H1 (cell line): ENCODE data around the gene HES7. TPM values are rescaled to one million over a fixed set of nuclear protein-coding genes. Genes with fewer than 3 reads are reported as not detected.

Experiments
- CHD2 ChIP-seq: IDR thresholded peaks from 2 replicates; pipeline ENCODE4 v1.6.1; 2012; ENCODE audit warnings: low read length, improper control_type of control experiment
- EZH2 ChIP-seq: fragments of 200-600 bp; sonication (generic); IDR thresholded peaks from 2 replicates; pipeline ENCODE4 v1.7.1; 2012; ENCODE audit warnings: low read depth, mild to moderate bottlenecking, moderate library complexity, low read length, inconsistent platforms; ENCODE audit not compliant: severe bottlenecking
- MAFK ChIP-seq: IDR thresholded peaks from 2 replicates; pipeline ENCODE4 v1.6.1; 2012; ENCODE audit warnings: low read depth, mild to moderate bottlenecking, improper control_type of control experiment, low read length
- SIN3A ChIP-seq, 2 experiments: IDR thresholded peaks in 1 of 2; conservative IDR thresholded peaks in 1 of 2; 2 replicates each; pipeline ENCODE4 v1.6.1; 2011 to 2012; ENCODE audit warnings: low read length in 2 of 2, improper control_type of control experiment in 1 of 2, low read depth in 1 of 2, mild to moderate bottlenecking in 1 of 2
- SP2 ChIP-seq: IDR thresholded peaks from 2 replicates; pipeline ENCODE4 v1.6.1; 2012; ENCODE audit warnings: mild to moderate bottlenecking, low read length, inconsistent platforms
- TEAD4 ChIP-seq: IDR thresholded peaks from 2 replicates; pipeline ENCODE4 v1.6.1; 2012; ENCODE audit warnings: low read depth, low read length, inconsistent platforms, mixed read lengths
- polyA plus RNA-seq, 7 experiments: library from polyadenylated mRNA; depleted of rRNA in 3 of 7; stranded (reverse) in 5 of 7; unstranded in 2 of 7; fragments of >200 nt in 5 of 7; fragments of 200-250 nt in 2 of 7; gene quantifications; 1 replicate in 5 of 7; 2 replicates in 1 of 7; 4 replicates in 1 of 7; pipeline versions ENCODE4 v1.2.1 to v1.2.3, GENCODE V29; 2011 to 2013; ENCODE audit warnings: missing spikeins in 2 of 7, mixed read lengths in 2 of 7
- total RNA-seq: library from RNA; stranded (reverse); fragmentation: NEBNext Ultra II Directional; extraction: Animal tissue kit (Norgen Biotek cat#: 25700); gene quantifications from 2 replicates; pipeline ENCODE4 v1.2.1, GENCODE V29; 2021
- TF ChIP-seq, protein P1 (sequence below): IDR thresholded peaks from 2 replicates; pipeline ENCODE4 v1.6.1; 2011; ENCODE audit warnings: low read depth, mild to moderate bottlenecking, low read length; ENCODE audit not compliant: insufficient read depth
- TF ChIP-seq, protein P2 (sequence below): IDR thresholded peaks from 2 replicates; pipeline ENCODE4 v1.6.1; 2012; ENCODE audit warnings: low read length, inconsistent platforms

The HES7 gene
- total and polyA plus RNA-seq, 2 of the 8 experiments (the other 6 are each of a cell fraction or from before 2014, with no cell fraction given): 0.20 to 0.32 TPM

DNA sequence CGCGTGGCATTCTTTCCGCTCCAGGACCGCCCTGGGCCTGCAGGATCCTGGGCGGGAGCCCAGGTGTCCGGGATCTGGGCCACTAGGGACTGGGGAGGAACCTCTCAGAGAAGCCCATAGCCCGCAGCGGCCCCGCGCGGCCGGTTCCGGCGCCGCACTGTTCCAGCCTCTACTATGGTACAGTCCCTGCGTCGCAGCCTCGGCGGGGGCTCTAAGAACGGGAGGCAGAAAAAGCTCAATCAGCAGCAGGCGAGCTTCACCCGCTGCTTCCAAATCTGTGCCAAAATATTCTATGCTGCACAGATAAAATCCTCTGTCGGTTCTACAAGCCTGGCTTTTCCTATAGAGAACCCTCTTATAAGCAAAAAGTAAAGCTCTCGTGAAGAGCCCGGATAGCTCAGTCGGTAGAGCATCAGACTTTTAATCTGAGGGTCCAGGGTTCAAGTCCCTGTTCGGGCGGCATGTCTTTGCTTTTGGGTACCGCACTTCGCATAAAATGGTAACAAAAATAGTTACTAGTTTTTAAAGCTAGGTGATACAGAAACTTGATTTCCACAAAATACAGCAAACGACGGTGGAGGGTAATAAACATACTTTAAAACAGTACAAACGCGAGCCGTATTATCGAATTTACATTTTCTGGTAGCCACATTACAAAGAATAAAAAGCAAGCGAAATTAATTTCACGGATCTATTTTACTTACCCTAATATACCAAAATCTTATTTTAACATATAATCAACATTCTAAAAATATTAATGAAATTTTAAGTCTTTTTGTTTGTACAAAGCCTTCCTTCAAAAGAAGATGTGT is 4.9 kb downstream of the HES7 start (continued):
- TF ChIP-seq EZH2 (no peak), SIN3A (conservative IDR thresholded peaks at IDR 0.05 in 1 of 2, IDR thresholded peaks at IDR 0.05 in 1 of 2; ENCODE audit: low read depth in 1 of 2, low read length in 2 of 2) (peak in 1 of 2 experiments; percentile 48; a peak in 1 of 4 replicates), CHD2 (no peak), TEAD4 (peak; percentile 44; the same call in 1 of the 2 replicates), SP2 (no peak), MAFK (peak; percentile 83; the same call in 1 of the 2 replicates)
- TF ChIP-seq, protein P1, sequence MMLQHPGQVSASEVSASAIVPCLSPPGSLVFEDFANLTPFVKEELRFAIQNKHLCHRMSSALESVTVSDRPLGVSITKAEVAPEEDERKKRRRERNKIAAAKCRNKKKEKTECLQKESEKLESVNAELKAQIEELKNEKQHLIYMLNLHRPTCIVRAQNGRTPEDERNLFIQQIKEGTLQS: no peak
- TF ChIP-seq, protein P2, sequence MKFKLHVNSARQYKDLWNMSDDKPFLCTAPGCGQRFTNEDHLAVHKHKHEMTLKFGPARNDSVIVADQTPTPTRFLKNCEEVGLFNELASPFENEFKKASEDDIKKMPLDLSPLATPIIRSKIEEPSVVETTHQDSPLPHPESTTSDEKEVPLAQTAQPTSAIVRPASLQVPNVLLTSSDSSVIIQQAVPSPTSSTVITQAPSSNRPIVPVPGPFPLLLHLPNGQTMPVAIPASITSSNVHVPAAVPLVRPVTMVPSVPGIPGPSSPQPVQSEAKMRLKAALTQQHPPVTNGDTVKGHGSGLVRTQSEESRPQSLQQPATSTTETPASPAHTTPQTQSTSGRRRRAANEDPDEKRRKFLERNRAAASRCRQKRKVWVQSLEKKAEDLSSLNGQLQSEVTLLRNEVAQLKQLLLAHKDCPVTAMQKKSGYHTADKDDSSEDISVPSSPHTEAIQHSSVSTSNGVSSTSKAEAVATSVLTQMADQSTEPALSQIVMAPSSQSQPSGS: no peak; the same call in 1 of the 2 replicates
